Trophoblast cell (in vitro differentiated cells and primary cell): ENCODE data around the gene CAPN13.

Source experiments
- DNase-seq, 2 donors: peaks; one replicate each; pipeline ENCODE4 v3.0.0-alpha.2; 2016
- H2AFZ ChIP-seq: 2 replicates; pipeline ENCODE4 v1.6.1; 2013; ENCODE audit warnings: low read length, moderate library complexity, mild to moderate bottlenecking; ENCODE audit not compliant: insufficient read depth, poor library complexity
- H2AK5ac ChIP-seq: 2 replicates; pipeline ENCODE4 v1.6.1; 2013; ENCODE audit warnings: mild to moderate bottlenecking, low read length
- H2BK120ac ChIP-seq: 2 replicates; pipeline ENCODE4 v1.6.1; 2013; ENCODE audit warnings: low read length, mild to moderate bottlenecking, moderate library complexity; ENCODE audit not compliant: insufficient read depth, poor library complexity
- H2BK12ac ChIP-seq: 2 replicates; pipeline ENCODE4 v1.6.1; 2013; ENCODE audit warnings: mild to moderate bottlenecking, low read length, moderate library complexity
- H2BK5ac ChIP-seq: 2 replicates; pipeline ENCODE4 v1.6.1; 2013; ENCODE audit warnings: low read length, low read depth, moderate library complexity, mild to moderate bottlenecking; ENCODE audit not compliant: poor library complexity
- H3K14ac ChIP-seq: 2 replicates; pipeline ENCODE4 v1.6.1; 2013; ENCODE audit warnings: mild to moderate bottlenecking, low read length
- H3K18ac ChIP-seq: 2 replicates; pipeline ENCODE4 v1.6.1; 2013; ENCODE audit warnings: mild to moderate bottlenecking, low read length
- H3K23ac ChIP-seq: 2 replicates; pipeline ENCODE4 v1.6.1; 2013; ENCODE audit warnings: low read length
- H3K27ac ChIP-seq: 2 replicates; pipeline ENCODE4 v1.5.1; 2013; ENCODE audit warnings: low read depth, mild to moderate bottlenecking, inconsistent platforms, low read length, moderate library complexity
- H3K27me3 ChIP-seq: 2 replicates; pipeline ENCODE4 v1.6.1; 2013; ENCODE audit warnings: inconsistent platforms, mild to moderate bottlenecking, low read length, moderate library complexity; ENCODE audit not compliant: insufficient read depth
- H3K36me3 ChIP-seq, 2 experiments: 1 replicate in 1 of 2; 2 replicates in 1 of 2; pipeline ENCODE4 v1.6.1; 2013; ENCODE audit warnings: low read length in 2 of 2, mild to moderate bottlenecking in 2 of 2, moderate library complexity in 1 of 2; ENCODE audit not compliant: insufficient read depth in 2 of 2, control insufficient read depth in 1 of 2
- H3K4ac ChIP-seq: 2 replicates; pipeline ENCODE4 v1.6.1; 2013; ENCODE audit warnings: low read depth, mild to moderate bottlenecking, low read length, moderate library complexity
- H3K4me1 ChIP-seq, 2 experiments: 1 replicate in 1 of 2; 2 replicates in 1 of 2; pipeline ENCODE4 v1.6.1; 2013; ENCODE audit warnings: low read length in 2 of 2, mild to moderate bottlenecking in 2 of 2, moderate library complexity in 1 of 2; ENCODE audit not compliant: insufficient read depth in 2 of 2, control insufficient read depth in 1 of 2
- H3K4me2 ChIP-seq: 2 replicates; pipeline ENCODE4 v1.6.1; 2013; ENCODE audit warnings: inconsistent platforms, mild to moderate bottlenecking, low read length, moderate library complexity
- H3K4me3 ChIP-seq: 2 replicates; pipeline ENCODE4 v1.5.1; 2013; ENCODE audit warnings: mild to moderate bottlenecking, low read depth, low read length, inconsistent platforms
- H3K79me1 ChIP-seq: one replicate; pipeline ENCODE4 v1.6.1; 2013; ENCODE audit warnings: low read length
- H3K79me2 ChIP-seq: 2 replicates; pipeline ENCODE4 v1.6.1; 2013; ENCODE audit warnings: low read length, mild to moderate bottlenecking; ENCODE audit not compliant: control insufficient read depth, insufficient read depth, poor library complexity
- H3K9ac ChIP-seq: 2 replicates; pipeline ENCODE4 v1.6.1; 2013; ENCODE audit warnings: mild to moderate bottlenecking, low read length
- H3K9me3 ChIP-seq: 2 replicates; pipeline ENCODE4 v1.6.1; 2013; ENCODE audit warnings: low read depth, mild to moderate bottlenecking, control low read depth, inconsistent platforms, low read length; ENCODE audit not compliant: insufficient read depth
- H4K12ac ChIP-seq: 2 replicates; pipeline ENCODE4 v1.6.1; 2013; ENCODE audit warnings: low read depth, mild to moderate bottlenecking, low read length, moderate library complexity
- H4K8ac ChIP-seq: 2 replicates; pipeline ENCODE4 v1.6.1; 2013; ENCODE audit warnings: low read depth, mild to moderate bottlenecking, low read length, moderate library complexity
- H4K91ac ChIP-seq: one replicate; pipeline ENCODE4 v1.6.1; 2013; ENCODE audit warnings: low read depth, mild to moderate bottlenecking, low read length, moderate library complexity
- WGBS: extraction: QIAGEN DNeasy Blood & Tissue Kit; methylation state at CpG from one replicate; pipeline ENCODE4 v1.1.7; 2013; ENCODE audit warnings: missing lambda C conversion rate; ENCODE audit not compliant: insufficient read length, insufficient coverage; ENCODE audit errors: extremely low coverage; 5-methylcytosine and 5-hydroxymethylcytosine counted together

CAPN13 gene

DNA sequence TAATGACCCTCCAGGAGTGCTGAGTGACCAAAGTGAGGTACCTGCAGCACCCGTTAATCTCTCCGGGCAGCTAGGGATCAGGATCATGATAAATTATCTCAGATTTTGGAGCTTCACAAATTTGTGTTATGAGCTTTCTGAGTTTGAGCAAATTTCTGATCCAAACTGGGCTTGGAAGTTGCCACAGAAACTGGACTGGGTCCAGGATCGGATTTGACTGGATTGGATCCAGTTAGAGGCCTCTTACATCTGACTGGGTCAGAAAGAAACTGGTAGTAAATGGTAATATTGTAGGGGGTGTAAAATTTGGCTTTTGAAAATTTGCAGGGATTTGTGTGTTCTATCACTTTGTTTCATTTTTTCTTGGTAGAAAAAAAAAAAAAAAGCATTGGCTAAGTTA is 19.7 kb upstream of the CAPN13 start:
- Histone ChIP-seq H4K91ac (no peak overlapping the region), H3K9ac (no peak overlapping the region), H3K4me2 (no peak overlapping the region), H3K18ac (no peak overlapping the region), H4K8ac (no peak overlapping the region), H3K27me3 (no peaks in the 10 kb centered on the region), H3K36me3 (no peaks in the 10 kb centered on the region), H3K14ac (no peak overlapping the region), H3K4ac (no peak overlapping the region), H3K23ac (no peak overlapping the region), H3K79me2 (no peaks in the 10 kb centered on the region), H2BK5ac (no peak overlapping the region), H2AK5ac (no peak overlapping the region), H3K4me1 (no peaks in the 10 kb centered on the region), H3K79me1 (no peaks in the 10 kb centered on the region), H3K27ac (no peak overlapping the region), H2BK120ac (no peak overlapping the region), H2BK12ac (no peak overlapping the region), H3K4me3 (no peak overlapping the region), H3K9me3 (no peaks in the 10 kb centered on the region), H4K12ac (no peak overlapping the region), H2AFZ (no peak overlapping the region)
- WGBS, result no CpG with 5 or more reads among the region's 3 CpGs
- no peak for DNase-seq

DNA sequence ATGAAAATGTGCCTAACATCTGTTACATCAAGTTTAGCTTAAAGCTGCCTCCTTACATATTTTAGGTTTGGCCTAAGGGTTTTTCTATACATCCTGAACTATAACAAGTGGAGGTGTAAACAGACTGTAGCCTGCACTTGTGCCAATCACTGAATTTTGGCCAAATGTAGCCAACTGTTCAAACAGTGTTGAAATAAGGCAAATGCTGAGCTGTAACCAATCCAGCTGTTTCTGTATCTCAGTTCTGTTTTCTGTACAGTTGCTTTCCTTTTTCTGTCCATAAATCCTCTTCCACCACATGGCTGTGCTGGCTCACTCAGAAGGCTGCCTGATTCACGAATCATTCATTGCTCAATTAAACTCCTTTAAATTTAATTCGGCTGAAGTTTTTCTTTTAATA is 19.2 kb upstream of the CAPN13 start:
- Histone ChIP-seq H4K8ac (no peak overlapping the region), H2AFZ (no peak overlapping the region), H3K9ac (no peak overlapping the region), H3K27ac (no peak overlapping the region), H3K4me1 (no peaks in the 10 kb centered on the region), H3K23ac (no peak overlapping the region), H3K14ac (no peak overlapping the region), H3K36me3 (no peaks in the 10 kb centered on the region), H3K27me3 (no peaks in the 10 kb centered on the region), H3K79me1 (no peaks in the 10 kb centered on the region), H2AK5ac (no peak overlapping the region), H3K9me3 (no peaks in the 10 kb centered on the region), H3K79me2 (no peaks in the 10 kb centered on the region), H2BK5ac (no peak overlapping the region), H3K4me3 (no peak overlapping the region), H4K91ac (no peak overlapping the region), H2BK120ac (no peak overlapping the region), H2BK12ac (no peak overlapping the region), H3K4ac (no peak overlapping the region), H4K12ac (no peak overlapping the region), H3K4me2 (no peak overlapping the region), H3K18ac (no peak overlapping the region)
- DNase-seq, result no peak
- WGBS, result no CpG with 5 or more reads among the region's 2 CpGs

DNA sequence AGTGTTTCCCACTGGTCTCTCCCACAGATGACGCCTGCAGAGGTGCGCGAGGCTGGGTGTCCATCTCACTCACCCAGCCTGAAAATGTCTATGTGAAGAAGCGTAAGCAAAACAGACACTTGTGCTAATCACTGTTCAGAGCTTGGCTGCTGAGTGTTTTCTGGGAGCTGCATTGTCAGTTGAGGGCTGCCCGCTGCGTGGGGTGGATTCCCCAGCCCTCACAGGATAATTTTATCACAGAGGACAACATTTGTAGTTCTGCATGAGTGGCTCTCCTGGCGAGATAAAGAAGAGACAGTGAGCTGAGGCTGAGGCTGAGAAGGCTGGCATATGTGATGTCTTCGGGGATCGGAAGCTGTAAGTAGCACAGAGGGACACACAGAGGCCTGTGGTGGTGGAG is 16.2 kb upstream of the CAPN13 start:
- no CpG with 5 or more reads among the region's 9 CpGs for WGBS
- no peak overlapping the region for H2BK12ac ChIP-seq
- no peak overlapping the region for H2AFZ ChIP-seq
- H3K36me3 ChIP-seq, result no peaks in the 10 kb centered on the region
- no peak overlapping the region for H3K9ac ChIP-seq
- H3K23ac ChIP-seq, result no peak overlapping the region
- H3K4me1 ChIP-seq, result no peaks in the 10 kb centered on the region
- no peak overlapping the region for H3K14ac ChIP-seq
- H3K4me3 ChIP-seq, result no peak overlapping the region
- no peak overlapping the region for H4K91ac ChIP-seq
- DNase-seq, result no peak
- no peaks in the 10 kb centered on the region for H3K79me2 ChIP-seq
- H2BK120ac ChIP-seq, result no peak overlapping the region
- H3K4me2 ChIP-seq, result no peak overlapping the region
- H3K27ac ChIP-seq, result no peak overlapping the region
- H3K18ac ChIP-seq, result no peak overlapping the region
- no peaks in the 10 kb centered on the region for H3K27me3 ChIP-seq
- H3K79me1 ChIP-seq, result no peaks in the 10 kb centered on the region
- H2BK5ac ChIP-seq, result no peak overlapping the region
- no peak overlapping the region for H4K12ac ChIP-seq
- H3K4ac ChIP-seq, result no peak overlapping the region
- no peak overlapping the region for H2AK5ac ChIP-seq
- H4K8ac ChIP-seq, result no peak overlapping the region
- H3K9me3 ChIP-seq, result no peaks in the 10 kb centered on the region

DNA sequence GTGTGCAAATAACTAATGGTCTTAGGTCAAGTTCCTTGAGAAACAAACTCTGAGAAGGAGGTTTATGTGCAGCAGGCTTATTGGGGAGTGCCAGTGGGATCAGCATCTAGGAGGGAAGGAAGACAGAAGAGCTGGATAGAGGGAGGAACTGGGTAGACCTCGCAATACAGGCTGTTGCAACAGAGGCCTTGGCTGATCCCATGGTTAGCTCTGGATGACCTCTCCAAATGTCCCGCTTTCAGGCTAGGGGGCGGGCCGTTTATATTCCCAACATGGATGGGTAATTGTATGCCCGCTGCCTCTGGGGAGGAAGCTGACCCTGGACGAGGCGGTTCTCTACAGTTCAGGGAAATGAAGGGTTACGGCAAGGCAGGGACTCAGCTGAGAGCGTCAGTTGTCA is 14.7 kb upstream of the CAPN13 start:
- Histone ChIP-seq H3K4me2 (no peak overlapping the region), H4K12ac (no peak overlapping the region), H3K36me3 (no peaks in the 10 kb centered on the region), H2BK120ac (no peak overlapping the region), H3K9me3 (no peaks in the 10 kb centered on the region), H3K23ac (peak overlapping the region; percentile 97), H3K27ac (no peak overlapping the region), H3K14ac (no peak overlapping the region), H3K79me2 (no peaks in the 10 kb centered on the region), H4K8ac (no peak overlapping the region), H2BK5ac (no peak overlapping the region), H3K9ac (no peak overlapping the region), H3K4me1 (no peaks in the 10 kb centered on the region), H3K18ac (no peak overlapping the region), H2AFZ (no peak overlapping the region), H2AK5ac (no peak overlapping the region), H4K91ac (no peak overlapping the region), H2BK12ac (no peak overlapping the region), H3K4me3 (no peak overlapping the region), H3K27me3 (no peaks in the 10 kb centered on the region), H3K79me1 (no peaks in the 10 kb centered on the region), H3K4ac (no peak overlapping the region)
- no CpG with 5 or more reads among the region's 9 CpGs for WGBS
- no peak for DNase-seq
